KMS-11 (cell line): ENCODE measurements around the gene TP63.

Experiments
- H2AFZ ChIP-seq: fragments of 200-600 bp; sonication (generic); 2 replicates; pipeline ENCODE4 v1.6.1; 2016; ENCODE audit warnings: antibody characterized with exemption, mixed run types, low read depth
- H3K27ac ChIP-seq: fragments of 200-600 bp; sonication (generic); 2 replicates; pipeline ENCODE4 v1.6.1; 2016; ENCODE audit warnings: mild to moderate bottlenecking, mixed run types
- H3K27me3 ChIP-seq: fragments of 200-600 bp; sonication (generic); 2 replicates; pipeline ENCODE4 v1.6.1; 2017; ENCODE audit warnings: mild to moderate bottlenecking, low read depth, mixed run types, moderate library complexity; ENCODE audit not compliant: insufficient read depth
- H3K36me3 ChIP-seq: fragments of 200-600 bp; sonication (generic); 2 replicates; pipeline ENCODE4 v1.6.1; 2017; ENCODE audit warnings: mild to moderate bottlenecking, mixed run types; ENCODE audit not compliant: insufficient read depth
- H3K4me1 ChIP-seq: fragments of 200-600 bp; sonication (generic); 2 replicates; pipeline ENCODE4 v1.6.1; 2016; ENCODE audit warnings: mild to moderate bottlenecking, low read depth, mixed run types; ENCODE audit not compliant: poor library complexity, severe bottlenecking
- H3K4me2 ChIP-seq: fragments of 200-600 bp; sonication (generic); 2 replicates; pipeline ENCODE4 v1.7.0; 2016; ENCODE audit warnings: mild to moderate bottlenecking, mixed run types
- H3K4me3 ChIP-seq: fragments of 200-600 bp; sonication (generic); IDR thresholded peaks from 2 replicates; pipeline ENCODE4 v1.6.1; 2017; ENCODE audit warnings: low read depth, low read length, mixed read lengths; ENCODE audit not compliant: insufficient read depth
- H3K79me2 ChIP-seq: fragments of 200-600 bp; sonication (generic); 2 replicates; pipeline ENCODE4 v1.6.1; 2016; ENCODE audit warnings: low read depth, mixed run types; ENCODE audit not compliant: insufficient read depth
- H3K9ac ChIP-seq: fragments of 200-600 bp; sonication (generic); 2 replicates; pipeline ENCODE4 v1.6.1; 2016; ENCODE audit warnings: mild to moderate bottlenecking, mixed run types
- H4K20me1 ChIP-seq: fragments of 200-600 bp; sonication (generic); 2 replicates; pipeline ENCODE4 v1.6.1; 2016; ENCODE audit warnings: mild to moderate bottlenecking, mixed run types; ENCODE audit not compliant: insufficient read depth
- CTCF ChIP-seq: fragments of 200-600 bp; sonication (generic); conservative IDR thresholded peaks from 2 replicates; pipeline ENCODE4 v1.6.1; 2017; ENCODE audit warnings: low read depth, mild to moderate bottlenecking, antibody characterized with exemption, low read length, moderate library complexity, mixed read lengths

The TP63 gene

DNA sequence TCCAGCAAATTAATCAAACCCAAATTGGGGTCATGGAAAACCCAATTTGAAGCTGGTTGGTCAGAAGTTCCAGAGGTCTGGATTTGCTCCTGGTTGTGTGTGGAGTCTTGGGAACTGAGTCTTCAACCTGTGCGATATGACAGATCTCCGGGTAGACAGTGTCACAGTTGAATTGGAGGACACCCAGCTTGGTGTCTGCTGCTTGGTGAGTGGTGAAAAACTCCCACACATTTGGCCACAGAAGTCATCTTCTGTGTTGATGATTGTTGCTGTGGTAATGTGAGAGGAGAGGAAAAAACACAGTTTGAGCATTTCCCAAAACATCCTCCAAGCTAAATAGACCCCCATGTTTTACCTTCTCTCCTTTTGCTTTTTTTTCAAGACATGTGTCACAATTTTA, 218.1 kb downstream of the TP63 start:
- Histone ChIP-seq H4K20me1 (no peaks in the 10 kb centered on the region), H3K27me3 (no peaks in the 10 kb centered on the region), H3K79me2 (no peaks in the 10 kb centered on the region), H3K4me2 (no peak overlapping the region), H3K9ac (no peak overlapping the region), H3K27ac (no peak overlapping the region), H3K4me1 (no peaks in the 10 kb centered on the region), H3K4me3 (no peak overlapping the region), H2AFZ (no peak overlapping the region), H3K36me3 (no peaks in the 10 kb centered on the region)
- no peak for TF ChIP-seq CTCF

DNA sequence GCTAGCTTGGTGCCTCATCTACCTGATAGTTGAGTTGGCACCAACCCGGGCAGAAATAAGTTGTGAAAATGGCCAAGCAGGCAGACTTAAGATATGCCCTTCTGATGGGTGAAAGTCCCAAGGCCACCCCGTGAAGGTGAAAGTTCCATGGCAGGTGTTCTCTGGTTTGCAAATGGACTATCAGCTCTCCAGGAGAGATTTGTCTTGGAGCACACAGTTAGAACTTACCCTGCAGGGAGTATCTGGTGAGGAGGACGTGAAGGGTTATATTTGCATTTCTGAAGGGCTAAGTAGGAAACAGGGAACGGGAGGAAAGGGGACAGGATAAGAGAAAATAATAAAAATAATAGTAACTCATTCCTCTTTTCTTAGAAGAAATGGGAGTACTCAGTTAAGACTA, 220.5 kb downstream of the TP63 start:
- H3K4me1 ChIP-seq = no peaks in the 10 kb centered on the region
- no peaks in the 10 kb centered on the region for H4K20me1 ChIP-seq
- H3K79me2 ChIP-seq = no peaks in the 10 kb centered on the region
- no peak overlapping the region for H3K9ac ChIP-seq
- H3K27ac ChIP-seq = no peak overlapping the region
- H3K4me3 ChIP-seq = no peak overlapping the region
- H3K36me3 ChIP-seq = no peaks in the 10 kb centered on the region
- no peak overlapping the region for H2AFZ ChIP-seq
- no peaks in the 10 kb centered on the region for H3K27me3 ChIP-seq
- no peak overlapping the region for H3K4me2 ChIP-seq
- TF ChIP-seq CTCF = no peak

GRCh38 chr3:189853906-189854305, 222.7 kb downstream of the TP63 start:
- H3K27me3 ChIP-seq = no peaks in the 10 kb centered on the region
- no peaks in the 10 kb centered on the region for H3K4me1 ChIP-seq
- no peak overlapping the region for H2AFZ ChIP-seq
- no peak overlapping the region for H3K27ac ChIP-seq
- H3K36me3 ChIP-seq = no peaks in the 10 kb centered on the region
- H3K79me2 ChIP-seq = no peaks in the 10 kb centered on the region
- H3K4me2 ChIP-seq = no peak overlapping the region
- no peak overlapping the region for H3K9ac ChIP-seq
- H4K20me1 ChIP-seq = no peaks in the 10 kb centered on the region
- H3K4me3 ChIP-seq = no peak overlapping the region
- TF ChIP-seq CTCF = no peak

GRCh38 chr3:189860296-189860695, 229.1 kb downstream of the TP63 start:
- Histone ChIP-seq H3K4me3 (no peak overlapping the region), H3K27me3 (no peaks in the 10 kb centered on the region), H2AFZ (no peak overlapping the region), H4K20me1 (no peaks in the 10 kb centered on the region), H3K4me2 (no peak overlapping the region), H3K36me3 (no peaks in the 10 kb centered on the region), H3K27ac (no peak overlapping the region), H3K79me2 (no peaks in the 10 kb centered on the region), H3K4me1 (no peaks in the 10 kb centered on the region), H3K9ac (no peak overlapping the region)
- TF ChIP-seq CTCF = no peak
